K562 (cell line): ENCODE results near the gene SH2D3A. TPM values are rescaled to one million over a fixed set of nuclear protein-coding genes. Genes with fewer than 3 reads are reported as not detected.

Source experiments
- ARID1B ChIP-seq: fragments of 450-650 bp; IDR thresholded peaks from 2 replicates; pipeline ENCODE4 v1.6.1; 2016; ENCODE audit warnings: antibody characterized with exemption, mild to moderate bottlenecking, inconsistent platforms
- CEBPG ChIP-seq, 3 experiments: fragments of 200-800 bp in 1 of 3; sonication (Bioruptor generic) in 1 of 3; sonication (generic) in 1 of 3; formaldehyde crosslinking in 1 of 3; IDR thresholded peaks in 2 of 3; conservative IDR thresholded peaks in 1 of 3; 2 replicates each; pipeline versions ENCODE4 v1.6.1 to v1.8.0; 2016 to 2022; ENCODE audit warnings: missing compliant biosample characterization in 2 of 3, missing genetic modification characterization in 2 of 3, mild to moderate bottlenecking in 1 of 3, missing genetic modification reagents in 1 of 3
- CHCHD3 ChIP-seq: fragments of 250-450 bp; sonication (Bioruptor Pico); IDR thresholded peaks from 2 replicates; pipeline ENCODE4 v2.1.2; 2022; ENCODE audit warnings: mild to moderate bottlenecking
- CSDE1 ChIP-seq, 2 experiments: fragments of 450-650 bp; IDR thresholded peaks; 2 replicates each; pipeline ENCODE4 v1.6.1; 2016; ENCODE audit warnings: mild to moderate bottlenecking in 1 of 2
- GTF2A2 ChIP-seq: IDR thresholded peaks from 2 replicates; pipeline ENCODE4 v1.6.1; 2016; ENCODE audit warnings: mild to moderate bottlenecking, missing genetic modification characterization, missing compliant biosample characterization
- HEY1 ChIP-seq: fragments of 250-450 bp; sonication (Bioruptor Pico); IDR thresholded peaks from 2 replicates; pipeline ENCODE4 v1.5.0; 2020; ENCODE audit warnings: mild to moderate bottlenecking, moderate library complexity, borderline replicate concordance
- HLTF ChIP-seq: fragments of 450-650 bp; IDR thresholded peaks from 2 replicates; pipeline ENCODE4 v1.6.1; 2016
- MAZ ChIP-seq, 2 experiments: fragments of 450-650 bp in 1 of 2; sonication (generic) in 1 of 2; formaldehyde crosslinking; IDR thresholded peaks in 1 of 2; conservative IDR thresholded peaks in 1 of 2; 2 replicates each; pipeline versions ENCODE4 v1.4.0 to v1.5.0; 2020; ENCODE audit warnings: mild to moderate bottlenecking in 1 of 2, missing genetic modification reagents in 1 of 2
- MCM7 ChIP-seq, 2 experiments: fragments of 450-650 bp; IDR thresholded peaks; 2 replicates each; pipeline ENCODE4 v1.6.1; 2016 to 2018
- MXI1 ChIP-seq: IDR thresholded peaks from 2 replicates; pipeline ENCODE4 v1.6.1; 2011; ENCODE audit warnings: low read depth, mild to moderate bottlenecking, improper control_type of control experiment, low read length
- NCOR1 ChIP-seq: fragments of 450-650 bp; IDR thresholded peaks from 2 replicates; pipeline ENCODE4 v1.6.1; 2016; ENCODE audit warnings: mild to moderate bottlenecking, moderate library complexity
- RB1 ChIP-seq: fragments of 450-650 bp; IDR thresholded peaks from 2 replicates; pipeline ENCODE4 v1.6.1; 2017; ENCODE audit warnings: low read depth, mild to moderate bottlenecking
- SMAD4 ChIP-seq: fragments of 250-450 bp; sonication (Bioruptor Pico); conservative IDR thresholded peaks from 2 replicates; pipeline ENCODE4 v1.8.0; 2021; ENCODE audit warnings: inconsistent platforms, mild to moderate bottlenecking, moderate library complexity
- SMARCA4 ChIP-seq: fragments of 450-650 bp; IDR thresholded peaks from 2 replicates; pipeline ENCODE4 v1.6.1; 2016
- SREBF1 ChIP-seq: fragments of 150-350 bp; IDR thresholded peaks from 2 replicates; pipeline ENCODE4 v1.6.1; 2014; ENCODE audit warnings: antibody characterized with exemption, low read depth, low read length, borderline replicate concordance
- TCF7L2 ChIP-seq: fragments of 150-350 bp; IDR thresholded peaks from 2 replicates; pipeline ENCODE4 v1.6.1; 2016; ENCODE audit warnings: low read depth, mild to moderate bottlenecking, low read length, moderate library complexity
- ZKSCAN3 ChIP-seq: fragments of 250-450 bp; sonication (Bioruptor Pico); IDR thresholded peaks from 2 replicates; pipeline ENCODE4 v1.4.0; 2020
- ZNF175 ChIP-seq: fragments of 200-800 bp; sonication (Bioruptor generic); IDR thresholded peaks from 2 replicates; pipeline ENCODE4 v1.6.1; 2016; ENCODE audit warnings: low read depth, mild to moderate bottlenecking, missing genetic modification characterization, missing compliant biosample characterization
- polyA plus RNA-seq, 8 experiments: library from polyadenylated mRNA; depleted of rRNA in 4 of 8; stranded (reverse) in 5 of 8; unstranded in 3 of 8; fragments of >200 nt; fragmentation: Nextera tagmentation in 2 of 8; fragmentation: Illumina TruSeq in 1 of 8; extraction: Ambion mirVana in 2 of 8; extraction: Trizol in 1 of 8; gene quantifications; 2 replicates each; pipeline versions ENCODE4 v1.2.1 to v1.2.3, GENCODE V29; 2011 to 2014; ENCODE audit warnings: inconsistent platforms in 1 of 8, missing spikeins in 1 of 8
- total RNA-seq, 7 experiments: library from RNA; depleted of rRNA in 6 of 7; stranded (reverse); fragments of >200 nt in 6 of 7; fragmentation: Illumina TruSeq in 2 of 7; extraction: Trizol in 2 of 7; gene quantifications; 2 replicates each; pipeline versions ENCODE4 v1.2.1 to v1.2.3, GENCODE V29; 2011 to 2021; ENCODE audit warnings: low replicate concordance in 1 of 7
- TF ChIP-seq, protein P1 (sequence below): fragments of 250-450 bp; sonication (Bioruptor Pico); IDR thresholded peaks from 2 replicates; pipeline ENCODE4 v1.4.0; 2020; ENCODE audit warnings: borderline replicate concordance
- TF ChIP-seq, protein P2 (sequence below): sonication (generic); formaldehyde crosslinking; IDR thresholded peaks from 2 replicates; pipeline ENCODE4 v1.9.0; 2022; ENCODE audit warnings: mild to moderate bottlenecking, missing genetic modification reagents
- TF ChIP-seq, protein P3 (sequence below): fragments of 250-450 bp; sonication (Bioruptor Pico); IDR thresholded peaks from 2 replicates; pipeline ENCODE4 v1.5.0; 2021
- TF ChIP-seq, protein P4 (sequence below): fragments of 200-800 bp; sonication (Bioruptor generic); IDR thresholded peaks from 2 replicates; pipeline ENCODE4 v1.6.1; 2017; ENCODE audit warnings: missing genetic modification characterization, missing compliant biosample characterization
- TF ChIP-seq, protein P5 (sequence below), 2 experiments: fragments of 450-650 bp; IDR thresholded peaks; 2 replicates each; pipeline ENCODE4 v1.6.1; 2016

The SH2D3A gene
- total and polyA plus RNA-seq, 9 of the 15 experiments (the other 6 are each of a cell fraction or from before 2014, with no cell fraction given): 0.75 to 26.3 (median 8.9) TPM

DNA sequence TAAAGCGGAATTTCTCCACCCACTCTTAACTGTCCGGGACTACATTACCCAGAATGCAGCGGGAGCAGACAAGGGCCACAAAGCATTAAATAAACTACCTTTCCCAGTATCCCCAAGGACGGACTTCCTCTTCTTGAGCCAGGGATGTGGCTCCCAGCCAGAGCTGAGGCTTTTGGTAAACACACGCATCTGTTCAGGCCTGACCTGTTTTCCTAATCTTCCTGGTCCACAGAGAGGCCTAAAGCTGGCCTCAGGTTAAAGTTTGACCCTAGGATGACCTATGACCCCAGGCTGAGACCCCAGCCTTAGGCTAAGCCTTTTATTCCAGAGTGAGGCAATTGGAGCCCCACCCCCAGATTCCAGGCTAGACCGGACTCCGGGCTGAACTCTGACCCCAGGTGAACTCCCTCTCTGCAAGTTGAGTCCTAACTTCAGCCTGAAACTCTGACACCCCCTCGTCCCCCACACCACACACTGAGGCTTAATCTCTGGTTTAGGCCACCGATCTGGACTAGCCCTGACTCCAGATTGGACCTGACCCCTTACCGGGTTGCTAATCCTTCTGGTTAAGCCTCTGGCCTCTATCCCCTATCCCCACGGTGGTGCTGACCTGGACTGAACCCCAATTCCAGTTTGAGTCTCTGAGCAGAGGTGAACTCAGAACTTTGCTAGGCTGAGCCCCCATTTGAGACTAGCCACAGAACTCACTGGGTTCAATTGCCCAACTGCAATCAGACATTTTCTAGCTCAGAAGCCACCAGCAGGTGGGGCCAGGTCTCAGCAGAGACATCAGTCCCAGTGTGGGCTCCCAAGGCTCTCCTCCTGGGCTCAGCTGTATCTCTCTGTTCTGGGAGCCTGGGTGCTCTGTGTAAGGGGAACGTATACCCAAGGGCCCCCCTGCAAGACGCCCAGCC lies 29.1 kb downstream of the SH2D3A start (continued):
- TF ChIP-seq, protein P1, sequence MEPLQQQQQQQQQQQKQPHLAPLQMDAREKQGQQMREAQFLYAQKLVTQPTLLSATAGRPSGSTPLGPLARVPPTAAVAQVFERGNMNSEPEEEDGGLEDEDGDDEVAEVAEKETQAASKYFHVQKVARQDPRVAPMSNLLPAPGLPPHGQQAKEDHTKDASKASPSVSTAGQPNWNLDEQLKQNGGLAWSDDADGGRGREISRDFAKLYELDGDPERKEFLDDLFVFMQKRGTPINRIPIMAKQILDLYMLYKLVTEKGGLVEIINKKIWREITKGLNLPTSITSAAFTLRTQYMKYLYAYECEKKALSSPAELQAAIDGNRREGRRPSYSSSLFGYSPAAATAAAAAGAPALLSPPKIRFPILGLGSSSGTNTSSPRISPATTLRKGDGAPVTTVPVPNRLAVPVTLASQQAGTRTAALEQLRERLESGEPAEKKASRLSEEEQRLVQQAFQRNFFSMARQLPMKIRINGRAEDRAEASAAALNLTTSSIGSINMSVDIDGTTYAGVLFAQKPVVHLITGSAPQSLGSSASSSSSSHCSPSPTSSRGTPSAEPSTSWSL (CRISPR knock-in tag): no peak
- TF ChIP-seq HLTF: no peak
- no peak for TF ChIP-seq RB1
- TF ChIP-seq ZKSCAN3 (CRISPR knock-in tag): peak; percentile 92
- peak; percentile 4; the same call in 1 of the 2 replicates for TF ChIP-seq NCOR1
- no peak; the same call in 1 of the 2 replicates for TF ChIP-seq CHCHD3
- TF ChIP-seq MAZ (CRISPR knock-in tag; conservative IDR thresholded peaks at IDR 0.05 in 1 of 2, IDR thresholded peaks at IDR 0.05 in 1 of 2): peak in 1 of 2 experiments; percentile 73; a peak in 2 of 4 replicates
- TF ChIP-seq SREBF1: no peak
- TF ChIP-seq, protein P2, sequence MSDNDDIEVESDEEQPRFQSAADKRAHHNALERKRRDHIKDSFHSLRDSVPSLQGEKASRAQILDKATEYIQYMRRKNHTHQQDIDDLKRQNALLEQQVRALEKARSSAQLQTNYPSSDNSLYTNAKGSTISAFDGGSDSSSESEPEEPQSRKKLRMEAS (CRISPR knock-in tag): no peak
- TF ChIP-seq SMAD4 (CRISPR knock-in tag): peak; percentile 58
- no peak for TF ChIP-seq MXI1
- TF ChIP-seq TCF7L2: no peak
- 0 out of 2 replicates have a peak, but pooled peaks have one; percentile 32 for TF ChIP-seq SMARCA4
- TF ChIP-seq, protein P3, sequence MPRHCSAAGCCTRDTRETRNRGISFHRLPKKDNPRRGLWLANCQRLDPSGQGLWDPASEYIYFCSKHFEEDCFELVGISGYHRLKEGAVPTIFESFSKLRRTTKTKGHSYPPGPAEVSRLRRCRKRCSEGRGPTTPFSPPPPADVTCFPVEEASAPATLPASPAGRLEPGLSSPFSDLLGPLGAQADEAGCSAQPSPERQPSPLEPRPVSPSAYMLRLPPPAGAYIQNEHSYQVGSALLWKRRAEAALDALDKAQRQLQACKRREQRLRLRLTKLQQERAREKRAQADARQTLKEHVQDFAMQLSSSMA (CRISPR knock-in tag): 0 out of 2 replicates have a peak, but pooled peaks have one; percentile 56
- no peak for TF ChIP-seq MCM7 (IDR thresholded peaks at IDR 0.05)
- TF ChIP-seq CSDE1 (IDR thresholded peaks at IDR 0.05): no peak
- TF ChIP-seq GTF2A2 (tag): no peak
- peak; percentile 58 for TF ChIP-seq ARID1B
- peak; percentile 77 for TF ChIP-seq CEBPG (CRISPR knock-in tag; IDR thresholded peaks at IDR 0.05)
- TF ChIP-seq CEBPG (tag; conservative IDR thresholded peaks at IDR 0.05 in 1 of 2, IDR thresholded peaks at IDR 0.05 in 1 of 2): peak; percentile 61 to 88
- TF ChIP-seq, protein P4, sequence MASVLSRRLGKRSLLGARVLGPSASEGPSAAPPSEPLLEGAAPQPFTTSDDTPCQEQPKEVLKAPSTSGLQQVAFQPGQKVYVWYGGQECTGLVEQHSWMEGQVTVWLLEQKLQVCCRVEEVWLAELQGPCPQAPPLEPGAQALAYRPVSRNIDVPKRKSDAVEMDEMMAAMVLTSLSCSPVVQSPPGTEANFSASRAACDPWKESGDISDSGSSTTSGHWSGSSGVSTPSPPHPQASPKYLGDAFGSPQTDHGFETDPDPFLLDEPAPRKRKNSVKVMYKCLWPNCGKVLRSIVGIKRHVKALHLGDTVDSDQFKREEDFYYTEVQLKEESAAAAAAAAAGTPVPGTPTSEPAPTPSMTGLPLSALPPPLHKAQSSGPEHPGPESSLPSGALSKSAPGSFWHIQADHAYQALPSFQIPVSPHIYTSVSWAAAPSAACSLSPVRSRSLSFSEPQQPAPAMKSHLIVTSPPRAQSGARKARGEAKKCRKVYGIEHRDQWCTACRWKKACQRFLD: 0 out of 2 replicates have a peak, but pooled peaks have one; percentile 5
- TF ChIP-seq, protein P5, sequence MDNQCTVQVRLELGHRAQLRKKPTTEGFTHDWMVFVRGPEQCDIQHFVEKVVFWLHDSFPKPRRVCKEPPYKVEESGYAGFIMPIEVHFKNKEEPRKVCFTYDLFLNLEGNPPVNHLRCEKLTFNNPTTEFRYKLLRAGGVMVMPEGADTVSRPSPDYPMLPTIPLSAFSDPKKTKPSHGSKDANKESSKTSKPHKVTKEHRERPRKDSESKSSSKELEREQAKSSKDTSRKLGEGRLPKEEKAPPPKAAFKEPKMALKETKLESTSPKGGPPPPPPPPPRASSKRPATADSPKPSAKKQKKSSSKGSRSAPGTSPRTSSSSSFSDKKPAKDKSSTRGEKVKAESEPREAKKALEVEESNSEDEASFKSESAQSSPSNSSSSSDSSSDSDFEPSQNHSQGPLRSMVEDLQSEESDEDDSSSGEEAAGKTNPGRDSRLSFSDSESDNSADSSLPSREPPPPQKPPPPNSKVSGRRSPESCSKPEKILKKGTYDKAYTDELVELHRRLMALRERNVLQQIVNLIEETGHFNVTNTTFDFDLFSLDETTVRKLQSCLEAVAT (IDR thresholded peaks at IDR 0.05): no peak
- peak; percentile 92 for TF ChIP-seq ZNF175 (CRISPR knock-in tag)
- TF ChIP-seq HEY1 (CRISPR knock-in tag): 0 out of 2 replicates have a peak, but pooled peaks have one; percentile 7
